Hindlimb muscle (tissue), 1 donor: ENCODE data around the gene PLA2G6. TPM values are rescaled to one million over a fixed set of nuclear protein-coding genes. Genes with fewer than 3 reads are reported as not detected.
"Not testable (repeated sequence)": the region's sequence is repeated elsewhere in the genome, so short reads cannot be mapped to it uniquely, and the experiment has no call there.

Experiments
- DNase-seq: peaks from one replicate; pipeline ENCODE4 v3.0.0-alpha.2; 2013
- polyA plus RNA-seq: library from polyadenylated mRNA; unstranded; fragments of 120-200 nt; gene quantifications from one replicate; pipeline ENCODE4 v1.2.1, GENCODE V29; 2013; ENCODE audit not compliant: insufficient read length

Gene PLA2G6
- polyA plus RNA-seq, 1 donor = 14.4 TPM

DNA sequence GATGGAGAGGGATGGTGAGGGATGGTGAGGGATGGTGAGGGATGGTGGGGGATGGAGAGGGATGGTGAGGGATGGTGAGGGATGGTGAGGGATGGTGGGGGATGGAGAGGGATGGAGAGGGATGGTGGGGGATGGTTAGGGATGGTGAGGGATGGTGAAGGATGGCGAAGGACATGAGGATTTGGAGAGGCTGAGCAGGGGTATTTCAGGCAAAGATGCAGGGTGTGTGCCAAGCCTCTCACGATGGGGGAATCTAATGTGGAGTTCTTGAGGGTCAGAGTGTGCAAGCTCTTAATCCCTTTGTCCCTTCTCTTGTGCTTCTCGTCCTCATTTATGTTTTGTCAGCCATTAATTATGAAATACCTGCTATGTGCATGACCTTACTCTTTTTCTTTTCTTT is 7.5 kb upstream of the PLA2G6 start:
- DNase-seq = no peak

DNA sequence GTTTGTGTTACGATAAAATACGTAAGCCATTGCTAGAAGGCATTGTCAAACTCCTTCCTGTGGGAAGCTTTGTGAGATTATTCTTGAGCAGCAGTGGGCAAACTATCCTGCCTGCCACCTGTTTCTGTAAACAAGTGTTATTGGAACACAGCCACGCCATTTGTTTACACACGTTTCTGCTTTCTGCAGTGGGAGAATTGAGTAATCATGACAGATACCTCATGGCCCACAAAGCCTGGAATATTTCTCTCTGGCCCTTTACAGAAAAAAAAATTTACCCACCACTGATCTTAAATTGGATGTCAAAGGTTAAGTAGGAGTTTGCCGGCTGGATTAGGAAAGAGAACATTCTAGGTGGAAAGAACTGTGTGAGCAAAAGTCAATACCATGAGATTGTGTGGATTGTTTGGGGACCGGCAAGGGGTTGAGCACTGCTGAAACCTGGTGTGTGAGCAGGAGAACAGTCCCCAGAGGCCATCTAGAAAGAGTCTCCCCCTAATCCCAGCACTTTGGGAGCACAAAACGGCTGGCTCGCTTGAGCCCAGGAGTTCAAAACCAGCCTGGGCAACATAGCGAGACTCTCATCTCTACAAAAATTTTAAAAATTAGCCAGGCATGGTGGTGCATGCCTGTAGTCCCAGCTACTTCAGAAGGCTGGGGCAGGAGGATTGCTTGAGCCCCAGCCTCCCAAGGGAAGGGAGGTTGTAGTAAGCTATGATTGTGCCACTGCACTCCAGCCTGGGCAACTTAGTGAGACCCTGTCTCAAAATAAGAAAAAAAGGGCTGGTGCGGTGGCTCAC is 6.0 kb upstream of the PLA2G6 start:
- DNase-seq = no peak

DNA sequence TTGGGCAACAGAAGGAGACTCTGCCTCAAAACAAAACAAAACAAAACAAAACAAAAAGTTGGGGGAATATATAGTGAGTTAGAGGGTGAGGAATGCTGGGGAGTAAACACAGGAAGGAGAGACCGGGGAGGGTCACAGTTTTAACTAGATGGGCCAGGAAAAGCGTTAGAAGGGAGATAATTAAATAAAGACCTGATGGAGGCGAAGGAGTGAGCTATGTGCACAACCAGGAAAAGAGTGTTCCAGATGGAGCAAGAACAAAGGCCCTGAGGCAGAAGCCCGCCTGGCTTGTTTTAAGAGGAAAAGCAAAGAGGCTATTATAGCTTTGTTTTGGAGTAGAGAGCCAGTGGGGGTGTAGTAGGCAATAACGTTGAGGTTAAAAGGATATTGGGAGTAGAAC is 4.8 kb upstream of the PLA2G6 start:
- DNase-seq = no peak

DNA sequence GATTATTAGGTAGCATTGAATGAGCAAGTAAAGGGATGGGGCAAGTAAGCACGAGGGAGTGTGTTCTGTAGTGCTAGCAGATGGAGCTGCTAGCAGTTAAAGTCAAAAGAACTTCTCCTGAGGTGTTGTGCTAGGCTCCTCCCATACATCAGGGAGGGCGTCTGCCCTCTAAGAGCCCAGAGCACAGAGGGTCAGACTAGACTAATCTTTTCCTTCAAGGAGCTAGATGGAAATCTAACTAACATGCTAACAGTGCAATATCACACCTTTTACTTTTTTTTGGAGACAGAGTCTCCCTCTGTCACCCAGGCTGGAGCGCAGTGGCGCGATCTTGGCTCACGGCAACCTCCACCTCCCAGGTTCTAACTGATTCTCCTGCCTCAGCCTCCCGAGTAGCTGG is 3.2 kb upstream of the PLA2G6 start:
- DNase-seq = no peak

- no peak for DNase-seq
These were observed 683 bp downstream of the PLA2G6 start for GRCh38 chr22:38180841-38181452.

DNA sequence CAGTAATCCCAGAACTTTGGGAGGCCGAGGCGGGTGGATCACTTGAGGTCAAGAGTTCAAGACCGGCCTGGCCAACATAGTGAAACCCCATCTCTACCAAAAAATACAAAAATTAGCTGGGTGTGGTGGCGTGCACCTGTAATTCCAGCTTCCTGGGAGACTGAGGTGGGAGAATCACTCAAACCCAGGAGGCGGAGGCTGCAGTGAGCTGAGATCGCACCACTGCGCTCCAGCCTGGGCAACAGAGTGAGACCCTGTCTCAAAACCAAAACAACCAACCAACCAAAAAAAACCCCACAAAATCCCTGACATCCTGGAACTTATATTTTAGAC is 3.1 kb downstream of the PLA2G6 start:
- DNase-seq = not testable (repeated sequence)

GRCh38 chr22:38177926-38178604 is 3.6 kb downstream of the PLA2G6 start:
- no peak for DNase-seq

GRCh38 chr22:38177571-38177925 is 4.1 kb downstream of the PLA2G6 start:
- DNase-seq = not testable (repeated sequence)

DNA sequence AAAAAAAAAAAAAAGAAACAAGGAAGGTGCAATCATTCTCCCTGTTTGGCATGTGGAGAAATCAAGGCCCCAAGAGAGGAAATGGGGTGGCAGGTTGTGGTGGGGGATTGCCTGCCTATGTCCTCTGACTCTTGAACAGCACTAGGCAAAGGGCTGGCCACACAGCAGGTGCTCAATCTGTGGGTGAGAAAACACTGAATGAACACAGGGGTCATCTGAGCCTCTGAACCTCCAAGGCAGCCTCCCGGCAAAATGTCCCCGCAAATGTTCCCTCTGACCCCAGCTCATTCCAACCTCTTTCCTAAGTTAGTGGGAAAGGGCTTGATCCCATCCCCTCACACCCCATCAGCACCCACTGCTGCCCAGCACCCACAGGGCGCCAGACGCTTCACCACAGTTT is 4.6 kb downstream of the PLA2G6 start:
- DNase-seq = no peak

DNA sequence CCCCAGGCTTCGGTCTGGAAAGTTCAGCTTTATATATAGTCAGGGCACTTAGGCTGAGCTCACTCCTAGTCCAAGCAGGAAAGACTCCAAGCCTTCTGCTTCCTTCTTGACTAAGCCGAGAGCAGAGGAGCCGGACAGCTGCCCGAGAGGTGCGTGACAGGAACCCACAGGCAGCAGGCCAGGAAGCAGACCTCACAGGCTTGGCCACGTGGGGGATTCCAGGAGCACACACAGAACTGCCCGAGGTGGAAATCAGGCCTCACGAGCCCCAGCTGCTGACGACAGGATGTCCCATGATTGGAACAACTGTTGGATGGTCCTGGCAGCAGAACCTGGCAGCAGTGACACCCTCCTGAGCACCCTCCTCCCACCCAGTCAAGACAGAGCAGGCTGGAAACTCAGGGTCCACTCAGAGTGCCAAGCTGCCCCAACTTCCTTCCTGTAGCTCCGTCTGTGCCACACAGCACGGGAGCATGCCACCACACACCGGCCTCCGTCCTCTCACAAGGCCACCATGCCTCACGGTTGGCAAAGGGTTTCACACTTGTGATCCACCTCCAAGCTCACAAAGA is 5.4 kb downstream of the PLA2G6 start:
- DNase-seq = peak; percentile 70

- no peak for DNase-seq
These were observed 6.2 kb downstream of the PLA2G6 start for GRCh38 chr22:38175206-38176118.

- DNase-seq = no peak
These were observed 7.0 kb downstream of the PLA2G6 start for GRCh38 chr22:38174626-38175025.

- no peak for DNase-seq
These were observed 8.1 kb downstream of the PLA2G6 start for GRCh38 chr22:38173641-38173906.

DNA sequence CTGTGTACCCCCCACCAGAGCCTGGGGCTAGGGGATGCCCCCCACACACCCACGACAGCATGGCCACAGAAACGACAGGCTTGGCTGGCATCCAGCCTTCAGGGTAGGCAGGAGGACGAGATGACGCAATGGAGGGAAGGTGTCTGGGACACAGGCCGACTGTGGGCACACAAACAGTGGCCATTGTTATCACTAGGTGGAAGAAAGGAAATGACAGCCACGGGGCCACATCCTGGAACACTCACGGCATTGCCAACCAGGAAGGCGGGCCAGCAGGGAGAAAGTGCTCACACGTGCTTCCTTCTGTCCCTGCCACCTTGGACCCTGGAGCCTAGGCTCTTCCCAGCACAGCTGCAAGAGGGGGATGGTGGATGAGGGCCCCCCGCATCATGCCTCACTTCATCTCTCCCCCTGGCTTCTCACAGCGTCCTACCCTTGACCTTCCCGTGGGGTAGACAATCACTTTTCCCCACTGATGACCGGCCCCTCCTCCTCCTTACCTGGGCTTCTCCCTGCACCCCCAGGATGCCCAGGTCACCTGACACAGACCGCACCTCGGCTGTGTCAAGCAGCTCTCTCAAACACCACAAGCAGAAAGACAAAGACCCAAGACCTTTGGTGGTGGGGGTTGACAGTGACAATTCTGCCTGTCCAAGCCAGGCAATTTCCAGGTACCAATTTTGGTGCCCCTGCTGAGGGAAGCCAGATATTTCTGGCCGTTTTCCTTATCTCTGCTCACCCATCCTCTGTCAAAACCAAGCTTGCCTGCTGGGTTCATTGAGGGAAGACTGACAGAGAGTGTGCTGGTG is 8.6 kb downstream of the PLA2G6 start:
- DNase-seq = no peak

DNA sequence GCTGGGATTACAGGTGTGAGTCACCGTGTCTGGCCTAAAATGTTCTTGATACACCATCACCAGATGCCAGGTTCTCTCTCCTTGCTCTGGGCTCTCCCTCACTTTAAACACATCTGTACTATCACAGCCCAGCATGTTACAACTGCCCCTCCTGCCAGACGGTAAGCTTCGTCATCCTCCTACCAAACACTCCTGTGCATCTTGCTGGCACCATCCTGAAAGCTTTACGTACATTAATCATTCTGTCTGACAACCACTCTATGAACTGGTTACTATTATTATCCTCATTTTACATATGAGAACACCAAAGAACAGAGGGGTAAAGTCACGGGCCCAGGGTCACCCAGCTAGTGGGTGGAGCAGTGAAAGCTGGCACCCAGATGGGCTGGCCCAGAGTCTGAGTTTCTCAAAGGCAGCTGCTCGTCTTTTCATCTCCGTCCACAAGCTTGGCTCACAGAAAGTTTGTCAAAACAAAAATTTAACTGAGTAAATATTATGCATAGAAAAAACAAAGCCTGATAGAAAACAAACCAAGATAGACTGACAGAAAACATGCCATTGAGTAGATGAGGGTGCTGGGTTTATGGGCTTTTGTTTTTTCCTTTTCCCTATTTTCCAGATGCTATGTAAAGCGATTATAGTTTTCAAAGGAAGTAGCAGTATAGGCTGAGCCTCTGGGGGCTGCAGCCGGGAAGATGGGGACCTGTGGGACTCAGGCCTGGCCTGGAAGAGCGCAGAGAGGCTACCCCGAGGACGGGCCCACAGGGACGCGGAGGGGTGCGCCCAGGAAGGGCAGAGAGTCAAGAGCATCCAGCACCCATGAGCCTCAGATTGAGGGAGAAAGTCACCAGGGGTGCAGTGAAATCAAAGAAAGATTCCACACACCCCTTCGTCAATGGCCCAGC is 9.5 kb downstream of the PLA2G6 start:
- DNase-seq = no peak

GRCh38 chr22:38170469-38170868 is 11.2 kb downstream of the PLA2G6 start:
- no peak for DNase-seq

DNA sequence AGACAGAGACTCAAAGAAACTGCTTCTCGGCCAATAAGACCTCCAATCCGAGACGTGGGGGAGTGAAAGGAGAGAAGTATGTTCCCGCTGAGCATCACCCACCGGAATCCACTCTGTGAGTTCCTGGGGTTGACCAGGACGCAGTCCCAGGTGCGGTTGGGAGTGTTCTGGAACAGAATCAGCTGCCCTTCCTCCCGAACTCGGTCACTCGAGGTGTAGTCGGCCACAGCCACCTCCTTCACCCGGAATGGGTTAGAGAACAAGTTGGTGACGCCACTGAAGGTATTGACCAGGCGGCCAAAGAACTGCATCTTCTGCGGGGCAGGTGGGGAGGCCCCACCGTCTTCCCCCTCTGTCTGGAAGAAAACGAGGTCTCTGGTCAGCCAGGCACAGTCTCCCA is 12.5 kb downstream of the PLA2G6 start:
- no peak for DNase-seq

- DNase-seq = no peak
These were observed 13.6 kb downstream of the PLA2G6 start for GRCh38 chr22:38167988-38168407.

DNA sequence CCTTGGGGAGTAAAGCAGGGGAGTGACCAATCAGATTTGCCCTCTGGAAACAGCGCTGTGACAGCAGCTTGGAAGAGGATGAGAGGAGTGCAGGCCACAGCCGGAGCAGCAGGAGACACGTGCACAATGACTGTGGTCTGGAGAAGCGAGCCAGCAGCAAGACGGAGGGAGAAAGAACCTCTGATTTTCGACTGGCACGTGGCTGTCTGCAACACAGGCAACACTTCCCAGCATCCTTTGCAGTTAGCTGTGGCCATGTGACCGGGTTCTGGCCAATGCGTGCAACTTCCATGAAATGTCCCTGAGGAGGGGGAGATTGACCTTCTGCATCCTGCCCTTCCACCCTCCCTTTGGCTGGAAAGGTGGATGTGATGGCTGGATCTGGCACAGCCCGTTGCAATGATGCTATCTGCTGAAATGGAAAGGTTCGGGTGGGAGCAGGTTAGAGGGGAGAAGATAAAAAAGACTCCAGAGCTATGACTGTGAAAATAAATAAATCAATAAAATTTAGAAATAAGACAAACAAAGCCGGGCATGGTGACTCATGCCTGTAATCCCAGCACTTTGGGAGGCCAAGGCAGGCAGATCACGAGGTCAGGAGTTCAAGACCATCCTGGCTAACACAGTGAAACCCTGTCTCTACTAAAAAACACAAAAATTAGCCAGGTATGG is 15.6 kb downstream of the PLA2G6 start:
- DNase-seq = no peak

GRCh38 chr22:38164551-38164918 is 17.1 kb downstream of the PLA2G6 start:
- DNase-seq = no peak
